NOMO-1 (cell line): ENCODE results near the gene HOXD8.

Source experiments
- DNase-seq, 2 experiments: peaks; one replicate each; lab custom pipeline; 2025; ENCODE audit not compliant: unreplicated experiment in 2 of 2; lab: John Stamatoyannopoulos, UW

Gene HOXD8

GRCh38 chr2:176090862-176091261, 38.6 kb upstream of the HOXD8 start:
- no peak for DNase-seq

- no peak for DNase-seq
Observed at GRCh38 chr2:176091329-176092258, 37.9 kb upstream of the HOXD8 start.

- DNase-seq, result no peak
Observed at GRCh38 chr2:176092270-176093144, 37.0 kb upstream of the HOXD8 start, which contains the start of gene HOXD13. Gene HOXD13, plus strand, starts transcription at chr2:176092721. Its CDS starts 170 bp downstream, at chr2:176092891.

- DNase-seq, result no peak
Observed at GRCh38 chr2:176093145-176093897, 36.2 kb upstream of the HOXD8 start.

- no peak for DNase-seq
Observed at GRCh38 chr2:176093898-176094249, 35.6 kb upstream of the HOXD8 start.

- DNase-seq, result no peak
Observed at GRCh38 chr2:176094349-176094748, 35.2 kb upstream of the HOXD8 start.

- no peak for DNase-seq
Observed at GRCh38 chr2:176095421-176095820, 34.1 kb upstream of the HOXD8 start.

- no peak for DNase-seq
Observed at GRCh38 chr2:176096243-176096985, 33.1 kb upstream of the HOXD8 start.

- peak; percentile 59 to 81 for DNase-seq
Observed at GRCh38 chr2:176096986-176097819, 32.3 kb upstream of the HOXD8 start.

GRCh38 chr2:176097820-176098365, 31.6 kb upstream of the HOXD8 start:
- no peak for DNase-seq

- DNase-seq, result no peak
Observed at GRCh38 chr2:176098366-176099158, 30.9 kb upstream of the HOXD8 start.

GRCh38 chr2:176099159-176099727, 30.3 kb upstream of the HOXD8 start:
- DNase-seq, result no peak

- DNase-seq, result no peak
Observed at GRCh38 chr2:176099728-176100546, 29.6 kb upstream of the HOXD8 start, which contains the start of gene HOXD12. Gene HOXD12, plus strand, starts transcription at chr2:176099795. Its CDS starts 7 bp downstream, at chr2:176099802.

- no peak for DNase-seq
Observed at GRCh38 chr2:176100547-176101140, 28.9 kb upstream of the HOXD8 start.

GRCh38 chr2:176101216-176101830, 28.2 kb upstream of the HOXD8 start:
- DNase-seq, result no peak

- no peak for DNase-seq
Observed at GRCh38 chr2:176101842-176102241, 27.7 kb upstream of the HOXD8 start.
